ENCODE results near the gene TRIM66.

TRIM66 gene

GRCh38 chr11:8721609-8722500, 39.4 kb upstream of the TRIM66 start:
- Histone ChIP-seq H3K27me3 (replicated peaks) (no peaks in the 10 kb centered on the region), H3K27ac (no peak overlapping the region), H3K4me3 (ENCODE audit: low read depth, low read length) (no peak overlapping the region), H3K36me3 (replicated peaks) (no peaks in the 10 kb centered on the region)
- no peak for TF ChIP-seq CTCF (IDR thresholded peaks at IDR 0.05; ENCODE audit: low read depth, low read length, missing control alignments)
- peak; percentile 70 for DNase-seq
- in situ Hi-C loops (cut with HindIII; ENCODE audit: low pct_ligation_motif_present, low sequenced_read_pairs): no loop called here

DNA sequence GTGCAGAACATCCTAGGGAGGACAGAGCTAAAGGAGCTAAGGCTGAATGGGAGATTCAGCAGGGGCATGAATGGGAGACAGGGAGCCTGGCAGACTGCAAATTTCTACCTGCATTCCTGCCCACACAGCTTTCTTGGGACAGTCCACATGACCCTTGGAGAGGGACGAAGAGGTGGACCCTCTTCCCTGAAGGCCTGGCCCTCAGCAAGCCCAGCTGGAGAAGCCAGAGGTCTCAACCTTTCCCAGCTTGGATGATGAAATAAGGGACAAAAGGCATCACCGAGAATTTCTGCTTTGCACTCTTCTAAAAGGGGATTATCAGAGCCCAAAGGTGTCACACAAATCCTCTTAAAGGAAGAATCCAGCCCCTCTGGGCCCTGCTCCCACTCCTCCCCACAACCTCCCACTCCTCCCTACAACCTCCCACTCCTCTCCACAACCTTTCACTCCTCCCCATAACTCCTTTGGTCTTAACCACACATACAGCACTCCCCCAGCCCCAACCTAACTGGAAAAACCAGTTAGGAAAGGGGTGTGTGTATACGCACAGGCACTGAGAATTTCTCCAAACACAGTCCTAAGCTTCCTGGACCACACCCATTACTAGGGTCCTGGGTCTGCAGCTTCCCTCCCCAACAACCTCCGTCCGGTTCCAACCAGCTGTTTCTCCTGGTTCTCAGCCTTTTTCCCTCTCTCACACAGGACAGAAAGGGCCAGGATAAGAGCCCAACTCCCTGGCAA, 38.6 kb upstream of the TRIM66 start:
- no peak overlapping the region for H3K27ac ChIP-seq
- H3K36me3 ChIP-seq (replicated peaks): no peaks in the 10 kb centered on the region
- in situ Hi-C loops (cut with HindIII; ENCODE audit: low pct_ligation_motif_present, low sequenced_read_pairs): no loop called here
- no peak for TF ChIP-seq CTCF (IDR thresholded peaks at IDR 0.05; ENCODE audit: low read depth, low read length, missing control alignments)
- H3K4me3 ChIP-seq (ENCODE audit: low read depth, low read length): no peak overlapping the region
- DNase-seq: no peak
- no peaks in the 10 kb centered on the region for H3K27me3 ChIP-seq (replicated peaks)

DNA sequence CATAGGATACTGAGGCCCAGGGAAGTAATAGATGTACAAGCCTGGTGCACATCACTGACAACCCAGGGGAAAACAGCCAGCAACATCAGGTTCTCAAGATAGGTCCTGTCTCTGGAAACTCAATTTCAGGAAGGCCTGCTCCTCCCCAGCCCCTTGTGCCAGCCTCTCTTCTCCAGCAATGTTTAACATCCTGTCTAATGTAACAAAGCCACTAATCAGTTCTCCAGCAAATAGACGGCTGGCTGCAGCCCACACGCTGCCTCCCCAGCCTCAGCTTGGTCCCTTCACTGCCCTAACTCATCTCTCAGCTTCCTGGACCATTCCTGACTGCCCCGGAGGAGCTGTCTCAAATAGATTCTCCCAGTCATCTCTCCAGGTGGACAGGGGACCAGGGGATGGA, 37.9 kb upstream of the TRIM66 start:
- no peak for DNase-seq
- in situ Hi-C loops (cut with HindIII; ENCODE audit: low pct_ligation_motif_present, low sequenced_read_pairs): no loop called here
- TF ChIP-seq CTCF (IDR thresholded peaks at IDR 0.05; ENCODE audit: low read depth, low read length, missing control alignments): no peak
- Histone ChIP-seq H3K27me3 (replicated peaks) (no peaks in the 10 kb centered on the region), H3K4me3 (ENCODE audit: low read depth, low read length) (no peak overlapping the region), H3K36me3 (replicated peaks) (no peaks in the 10 kb centered on the region), H3K27ac (no peak overlapping the region)

- no peak overlapping the region for H3K4me3 ChIP-seq (ENCODE audit: low read depth, low read length)
- peaks cover 2% of the 10 kb centered on the region for H3K36me3 ChIP-seq (replicated peaks)
- in situ Hi-C loops (cut with HindIII; ENCODE audit: low pct_ligation_motif_present, low sequenced_read_pairs): no loop called here
These were observed 37.3 kb upstream of the TRIM66 start for GRCh38 chr11:8719721-8720120.

DNA sequence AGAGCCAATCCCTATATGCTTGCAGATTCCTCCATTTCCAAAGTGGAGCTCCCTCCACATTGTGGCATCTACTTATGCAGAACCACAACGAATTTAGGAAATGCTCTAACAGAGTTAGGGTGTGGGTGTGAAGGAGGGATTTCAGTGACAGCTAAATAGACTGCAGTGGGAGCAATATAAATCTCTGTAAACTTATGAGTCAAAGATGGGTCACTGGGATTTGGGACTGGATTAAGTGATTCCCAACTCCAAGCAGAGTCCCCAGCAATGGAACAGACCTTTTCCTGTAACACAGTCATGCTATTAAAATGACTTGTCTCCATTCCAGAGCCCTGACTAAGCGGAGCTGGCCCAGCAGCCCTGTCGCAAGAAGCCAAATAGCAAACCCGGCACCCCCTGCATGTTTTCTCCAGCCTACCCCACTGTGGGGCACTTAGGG, 36.8 kb upstream of the TRIM66 start:
- H3K27me3 ChIP-seq (replicated peaks): no peaks in the 10 kb centered on the region
- H3K4me3 ChIP-seq (ENCODE audit: low read depth, low read length): no peak overlapping the region
- TF ChIP-seq CTCF (IDR thresholded peaks at IDR 0.05; ENCODE audit: low read depth, low read length, missing control alignments): no peak
- peak overlapping the region; percentile 82 for H3K27ac ChIP-seq
- H3K36me3 ChIP-seq (replicated peaks): peaks cover 2% of the 10 kb centered on the region
- in situ Hi-C loops (cut with HindIII; ENCODE audit: low pct_ligation_motif_present, low sequenced_read_pairs): no loop called here
- peak; percentile 82 for DNase-seq

More at GRCh38 chr11:8719721-8720120, 37.3 kb upstream of the TRIM66 start:
- H3K27ac ChIP-seq: peak overlapping the region; percentile 41
- no peak for TF ChIP-seq CTCF (IDR thresholded peaks at IDR 0.05; ENCODE audit: low read depth, low read length, missing control alignments)
- H3K27me3 ChIP-seq (replicated peaks): no peaks in the 10 kb centered on the region
- peak; percentile 39 for DNase-seq
